Stomach (tissue), 4 donors: ENCODE data around the gene NR2E3.

ENCODE experiments used
- EP300 ChIP-seq: sonication (generic); formaldehyde crosslinking; IDR thresholded peaks from one replicate; pipeline ENCODE4 v1.6.1; 2017; ENCODE audit warnings: antibody characterized with exemption
- TF ChIP-seq, protein P1 (sequence below), 7 experiments: fragments of 450-650 bp in 4 of 7; fragments of 200-600 bp in 3 of 7; sonication (generic) in 3 of 7; IDR thresholded peaks; one replicate each; pipeline ENCODE4 v1.5.1; 2016 to 2019; ENCODE audit warnings: antibody characterized with exemption in 7 of 7, control low read depth in 2 of 7, mild to moderate bottlenecking in 1 of 7

DNA sequence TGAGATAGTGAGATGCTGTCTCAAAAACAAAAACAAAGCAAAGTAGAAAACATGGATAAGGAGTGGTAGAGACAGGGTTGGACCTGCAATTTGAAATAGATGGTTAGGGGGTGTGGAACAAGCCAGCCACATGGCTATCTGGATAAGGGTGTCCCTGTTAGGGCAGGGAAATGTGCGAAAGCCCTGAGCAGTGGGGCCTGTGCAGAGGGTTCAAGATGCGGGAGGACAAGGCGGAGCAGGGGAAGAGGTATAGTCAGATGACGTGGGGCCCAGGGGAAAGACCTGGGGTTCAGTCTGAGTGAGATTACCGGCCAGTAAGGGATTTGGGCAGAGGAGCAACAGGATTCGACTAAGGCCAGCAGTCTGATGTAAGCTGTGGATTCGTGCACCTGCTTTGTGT is 18.4 kb upstream of the NR2E3 start:
- TF ChIP-seq, protein P1, sequence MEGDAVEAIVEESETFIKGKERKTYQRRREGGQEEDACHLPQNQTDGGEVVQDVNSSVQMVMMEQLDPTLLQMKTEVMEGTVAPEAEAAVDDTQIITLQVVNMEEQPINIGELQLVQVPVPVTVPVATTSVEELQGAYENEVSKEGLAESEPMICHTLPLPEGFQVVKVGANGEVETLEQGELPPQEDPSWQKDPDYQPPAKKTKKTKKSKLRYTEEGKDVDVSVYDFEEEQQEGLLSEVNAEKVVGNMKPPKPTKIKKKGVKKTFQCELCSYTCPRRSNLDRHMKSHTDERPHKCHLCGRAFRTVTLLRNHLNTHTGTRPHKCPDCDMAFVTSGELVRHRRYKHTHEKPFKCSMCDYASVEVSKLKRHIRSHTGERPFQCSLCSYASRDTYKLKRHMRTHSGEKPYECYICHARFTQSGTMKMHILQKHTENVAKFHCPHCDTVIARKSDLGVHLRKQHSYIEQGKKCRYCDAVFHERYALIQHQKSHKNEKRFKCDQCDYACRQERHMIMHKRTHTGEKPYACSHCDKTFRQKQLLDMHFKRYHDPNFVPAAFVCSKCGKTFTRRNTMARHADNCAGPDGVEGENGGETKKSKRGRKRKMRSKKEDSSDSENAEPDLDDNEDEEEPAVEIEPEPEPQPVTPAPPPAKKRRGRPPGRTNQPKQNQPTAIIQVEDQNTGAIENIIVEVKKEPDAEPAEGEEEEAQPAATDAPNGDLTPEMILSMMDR (IDR thresholded peaks at IDR 0.05), result no peak
- TF ChIP-seq EP300, result no peak
